ENCODE measurements around the gene NLRC5. TPM values are rescaled to one million over a fixed set of nuclear protein-coding genes. Genes with fewer than 3 reads are reported as not detected.

The NLRC5 gene, protein sequence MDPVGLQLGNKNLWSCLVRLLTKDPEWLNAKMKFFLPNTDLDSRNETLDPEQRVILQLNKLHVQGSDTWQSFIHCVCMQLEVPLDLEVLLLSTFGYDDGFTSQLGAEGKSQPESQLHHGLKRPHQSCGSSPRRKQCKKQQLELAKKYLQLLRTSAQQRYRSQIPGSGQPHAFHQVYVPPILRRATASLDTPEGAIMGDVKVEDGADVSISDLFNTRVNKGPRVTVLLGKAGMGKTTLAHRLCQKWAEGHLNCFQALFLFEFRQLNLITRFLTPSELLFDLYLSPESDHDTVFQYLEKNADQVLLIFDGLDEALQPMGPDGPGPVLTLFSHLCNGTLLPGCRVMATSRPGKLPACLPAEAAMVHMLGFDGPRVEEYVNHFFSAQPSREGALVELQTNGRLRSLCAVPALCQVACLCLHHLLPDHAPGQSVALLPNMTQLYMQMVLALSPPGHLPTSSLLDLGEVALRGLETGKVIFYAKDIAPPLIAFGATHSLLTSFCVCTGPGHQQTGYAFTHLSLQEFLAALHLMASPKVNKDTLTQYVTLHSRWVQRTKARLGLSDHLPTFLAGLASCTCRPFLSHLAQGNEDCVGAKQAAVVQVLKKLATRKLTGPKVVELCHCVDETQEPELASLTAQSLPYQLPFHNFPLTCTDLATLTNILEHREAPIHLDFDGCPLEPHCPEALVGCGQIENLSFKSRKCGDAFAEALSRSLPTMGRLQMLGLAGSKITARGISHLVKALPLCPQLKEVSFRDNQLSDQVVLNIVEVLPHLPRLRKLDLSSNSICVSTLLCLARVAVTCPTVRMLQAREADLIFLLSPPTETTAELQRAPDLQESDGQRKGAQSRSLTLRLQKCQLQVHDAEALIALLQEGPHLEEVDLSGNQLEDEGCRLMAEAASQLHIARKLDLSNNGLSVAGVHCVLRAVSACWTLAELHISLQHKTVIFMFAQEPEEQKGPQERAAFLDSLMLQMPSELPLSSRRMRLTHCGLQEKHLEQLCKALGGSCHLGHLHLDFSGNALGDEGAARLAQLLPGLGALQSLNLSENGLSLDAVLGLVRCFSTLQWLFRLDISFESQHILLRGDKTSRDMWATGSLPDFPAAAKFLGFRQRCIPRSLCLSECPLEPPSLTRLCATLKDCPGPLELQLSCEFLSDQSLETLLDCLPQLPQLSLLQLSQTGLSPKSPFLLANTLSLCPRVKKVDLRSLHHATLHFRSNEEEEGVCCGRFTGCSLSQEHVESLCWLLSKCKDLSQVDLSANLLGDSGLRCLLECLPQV (N-terminal part only)
- total RNA-seq, result 10 to 100 TPM; 14.9 to 77.0 (median 23.9) TPM

DNA sequence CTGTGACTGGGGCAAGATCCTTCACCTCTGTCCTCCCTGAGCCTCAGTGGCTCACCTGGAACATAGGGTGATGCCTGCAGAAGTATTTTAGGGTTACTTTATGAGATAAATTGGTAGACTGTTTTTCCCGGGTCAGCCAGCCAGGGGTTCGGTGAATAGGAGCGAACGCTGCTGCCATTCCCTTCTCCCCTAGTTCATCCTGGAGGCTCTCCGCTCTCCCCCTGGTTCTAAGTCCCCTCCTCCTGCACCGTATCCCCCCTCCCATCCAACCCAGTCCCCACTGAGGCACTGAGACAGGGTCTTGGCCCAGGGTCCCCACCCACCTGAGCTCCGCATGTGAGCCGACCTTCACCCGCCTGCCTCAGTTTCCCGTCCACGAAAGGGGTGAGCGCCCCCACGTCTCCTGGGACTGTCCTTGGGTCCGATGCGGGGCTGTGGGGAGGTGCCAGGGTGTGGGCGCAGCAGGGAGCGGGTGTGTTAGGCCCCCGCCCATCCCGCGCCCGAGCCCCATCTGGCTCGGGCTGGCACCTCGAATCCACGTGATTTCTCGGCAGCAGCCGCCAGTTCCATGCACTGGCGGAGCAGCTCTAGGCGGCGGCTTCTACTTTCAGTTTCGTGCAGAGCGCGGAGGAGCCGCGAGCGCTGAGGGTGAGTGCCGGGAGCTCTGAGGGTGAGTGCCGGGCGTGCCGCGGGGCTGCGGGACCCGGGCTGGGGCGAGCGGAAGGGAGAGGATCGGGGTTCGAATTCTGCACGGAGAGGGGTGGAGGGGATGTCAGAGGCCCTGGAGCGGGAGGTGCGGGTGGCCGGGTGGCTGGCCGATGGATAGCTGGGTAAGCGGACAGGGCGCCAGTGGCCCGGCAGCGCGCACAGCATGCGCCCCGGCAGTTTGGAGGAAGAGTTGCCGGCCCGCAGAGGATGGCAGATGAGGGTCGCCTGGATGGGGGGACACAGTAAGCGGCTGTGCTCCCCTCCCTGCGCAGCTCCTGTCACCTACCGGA lies at the start of gene NLRC5:
Gene NLRC5 (plus strand): TSS at position 610 of the 998 bp plus-strand sequence. CDS start 31,156 bp downstream, outside the sequence.
- Histone ChIP-seq H3K4me1 (peaks cover 5% of the 10 kb centered on the region in 2 donors), H3K9me3 (no peaks in the 10 kb centered on the region), H3K27ac (peak within 1 kb of the TSS; percentile 94), H3K4me3 (peak within 1 kb of the TSS; percentile 84), H3K36me3 (no peaks in the 10 kb centered on the region), H3K27me3 (no peaks in the 10 kb centered on the region)
- peak; percentile 82 to 83 for DNase-seq
- intact Hi-C loops (cut with DNase I; ENCODE audit: low total_unique reads), result no loop called here
- TF ChIP-seq, protein P1, sequence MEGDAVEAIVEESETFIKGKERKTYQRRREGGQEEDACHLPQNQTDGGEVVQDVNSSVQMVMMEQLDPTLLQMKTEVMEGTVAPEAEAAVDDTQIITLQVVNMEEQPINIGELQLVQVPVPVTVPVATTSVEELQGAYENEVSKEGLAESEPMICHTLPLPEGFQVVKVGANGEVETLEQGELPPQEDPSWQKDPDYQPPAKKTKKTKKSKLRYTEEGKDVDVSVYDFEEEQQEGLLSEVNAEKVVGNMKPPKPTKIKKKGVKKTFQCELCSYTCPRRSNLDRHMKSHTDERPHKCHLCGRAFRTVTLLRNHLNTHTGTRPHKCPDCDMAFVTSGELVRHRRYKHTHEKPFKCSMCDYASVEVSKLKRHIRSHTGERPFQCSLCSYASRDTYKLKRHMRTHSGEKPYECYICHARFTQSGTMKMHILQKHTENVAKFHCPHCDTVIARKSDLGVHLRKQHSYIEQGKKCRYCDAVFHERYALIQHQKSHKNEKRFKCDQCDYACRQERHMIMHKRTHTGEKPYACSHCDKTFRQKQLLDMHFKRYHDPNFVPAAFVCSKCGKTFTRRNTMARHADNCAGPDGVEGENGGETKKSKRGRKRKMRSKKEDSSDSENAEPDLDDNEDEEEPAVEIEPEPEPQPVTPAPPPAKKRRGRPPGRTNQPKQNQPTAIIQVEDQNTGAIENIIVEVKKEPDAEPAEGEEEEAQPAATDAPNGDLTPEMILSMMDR (IDR thresholded peaks at IDR 0.05), result no peak
- TF ChIP-seq POLR2A (IDR thresholded peaks at IDR 0.05), result peak; percentile 68 to 88

DNA sequence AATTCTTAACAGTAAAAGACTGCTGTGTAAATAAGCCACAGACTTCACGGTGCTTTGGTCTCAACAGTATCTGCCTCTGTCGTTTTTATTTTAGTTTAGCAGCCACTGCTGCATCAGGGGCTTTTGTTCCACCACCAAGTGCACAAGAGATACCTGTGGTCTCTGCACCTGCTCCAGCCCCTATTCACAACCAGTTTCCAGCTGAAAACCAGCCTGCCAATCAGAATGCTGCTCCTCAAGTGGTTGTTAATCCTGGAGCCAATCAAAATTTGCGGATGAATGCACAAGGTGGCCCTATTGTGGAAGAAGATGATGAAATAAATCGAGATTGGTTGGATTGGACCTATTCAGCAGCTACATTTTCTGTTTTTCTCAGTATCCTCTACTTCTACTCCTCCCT lies 49.6 kb upstream of the NLRC5 start:
- intact Hi-C loops (cut with DNase I; ENCODE audit: low total_unique reads), result no loop called here
- no peak for TF ChIP-seq POLR2A (IDR thresholded peaks at IDR 0.05)
- TF ChIP-seq, protein P1 (IDR thresholded peaks at IDR 0.05), result no peak
- no peaks in the 10 kb centered on the region for H3K9me3 ChIP-seq
- no peak overlapping the region for H3K4me3 ChIP-seq
- DNase-seq, result no peak
- H3K27me3 ChIP-seq, result no peaks in the 10 kb centered on the region
- H3K4me1 ChIP-seq, result no peaks in the 10 kb centered on the region
- H3K27ac ChIP-seq, result no peak overlapping the region
- no peaks in the 10 kb centered on the region for H3K36me3 ChIP-seq

DNA sequence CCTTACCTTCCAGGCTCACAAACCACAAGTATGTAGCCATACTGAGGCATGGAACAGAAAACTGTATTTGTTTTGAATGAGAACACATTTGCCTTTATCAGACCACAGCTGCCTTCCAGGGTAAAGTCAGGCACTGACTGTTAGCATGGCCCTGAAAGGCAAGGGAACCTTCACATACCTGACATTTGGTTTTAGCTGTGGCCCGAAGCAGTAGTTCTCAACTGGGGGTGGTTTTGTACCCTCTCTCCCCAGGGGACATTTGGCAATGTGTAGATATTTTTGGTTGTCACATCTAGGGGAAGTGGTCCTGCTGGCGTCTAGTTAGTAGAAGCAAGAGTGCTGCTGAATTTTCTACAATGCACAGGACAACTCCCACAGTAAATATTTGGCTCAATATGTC lies 48.3 kb upstream of the NLRC5 start:
- H3K4me3 ChIP-seq, result no peak overlapping the region
- no peak overlapping the region for H3K27ac ChIP-seq
- no peaks in the 10 kb centered on the region for H3K36me3 ChIP-seq
- H3K4me1 ChIP-seq, result no peaks in the 10 kb centered on the region
- TF ChIP-seq, protein P1 (IDR thresholded peaks at IDR 0.05), result no peak
- H3K9me3 ChIP-seq, result no peaks in the 10 kb centered on the region
- no peaks in the 10 kb centered on the region for H3K27me3 ChIP-seq
- no peak for DNase-seq
- intact Hi-C loops (cut with DNase I; ENCODE audit: low total_unique reads), result no loop called here

DNA sequence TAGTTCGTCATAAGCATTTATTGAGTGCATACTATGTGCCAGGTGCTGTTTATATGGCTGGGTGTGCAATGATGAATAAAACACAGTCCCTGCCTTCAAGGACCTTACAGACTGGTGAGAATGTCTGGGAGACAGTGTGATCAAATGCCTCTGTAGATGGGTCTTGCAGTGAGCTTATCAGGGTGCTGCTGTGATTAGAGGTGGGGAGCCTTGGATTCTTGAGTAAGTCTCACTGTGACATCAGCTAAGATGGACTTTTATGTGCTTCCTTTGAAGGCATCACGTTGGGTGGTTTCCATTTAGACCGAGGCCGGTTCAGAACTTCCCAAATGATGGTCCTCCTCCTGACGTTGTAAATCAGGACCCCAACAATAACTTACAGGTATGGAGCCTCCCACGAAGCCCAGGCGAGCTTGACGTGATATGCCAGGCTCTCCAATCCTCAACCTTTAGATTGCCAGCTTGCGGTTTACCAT lies 47.5 kb upstream of the NLRC5 start:
- no peaks in the 10 kb centered on the region for H3K36me3 ChIP-seq
- TF ChIP-seq, protein P1 (IDR thresholded peaks at IDR 0.05), result no peak
- no peak for TF ChIP-seq POLR2A (IDR thresholded peaks at IDR 0.05)
- no peak overlapping the region for H3K4me3 ChIP-seq
- intact Hi-C loops (cut with DNase I; ENCODE audit: low total_unique reads), result no loop called here
- DNase-seq, result no peak
- H3K27ac ChIP-seq, result no peak overlapping the region
- H3K4me1 ChIP-seq, result no peaks in the 10 kb centered on the region
- H3K27me3 ChIP-seq, result no peaks in the 10 kb centered on the region
- H3K9me3 ChIP-seq, result no peaks in the 10 kb centered on the region
